HG02623 (cell line): ENCODE results near the gene COASY.

ENCODE experiments used
- ATAC-seq: cut with Tn5 transposase; IDR thresholded peaks from one replicate; pipeline ENCODE4 v1.9.1; 2021; ENCODE audit warnings: moderate library complexity; ENCODE audit not compliant: unreplicated experiment

The COASY gene

GRCh38 chr17:42561897-42562387, at the start of gene COASY:
COASY (plus strand) TSS chr17:42562148; CDS start chr17:42562623, 475 bp downstream.
- peak; percentile 58 for ATAC-seq

GRCh38 chr17:42512246-42512645, 49.7 kb upstream of the COASY start:
- no peak for ATAC-seq

- no peak for ATAC-seq
These were observed 49.2 kb upstream of the COASY start for GRCh38 chr17:42512733-42513251.

GRCh38 chr17:42513686-42514085, 48.3 kb upstream of the COASY start:
- no peak for ATAC-seq

- no peak for ATAC-seq
These were observed 47.7 kb upstream of the COASY start for GRCh38 chr17:42514279-42514678.

GRCh38 chr17:42514867-42515266, 47.1 kb upstream of the COASY start:
- no peak for ATAC-seq

- ATAC-seq: no peak
These were observed 44.4 kb upstream of the COASY start for GRCh38 chr17:42517516-42517915.

- no peak for ATAC-seq
These were observed 43.7 kb upstream of the COASY start for GRCh38 chr17:42518046-42518754.

- no peak for ATAC-seq
These were observed 43.0 kb upstream of the COASY start for GRCh38 chr17:42518755-42519545.

GRCh38 chr17:42519546-42520491, 42.1 kb upstream of the COASY start:
- no peak for ATAC-seq

- no peak for ATAC-seq
These were observed 41.4 kb upstream of the COASY start for GRCh38 chr17:42520540-42520951.

GRCh38 chr17:42521036-42521435, 40.9 kb upstream of the COASY start:
- ATAC-seq: no peak

- ATAC-seq: no peak
These were observed 40.2 kb upstream of the COASY start for GRCh38 chr17:42521666-42522262.

GRCh38 chr17:42522263-42522790, 39.6 kb upstream of the COASY start:
- ATAC-seq: no peak

- ATAC-seq: no peak
These were observed 39.1 kb upstream of the COASY start for GRCh38 chr17:42522798-42523278.

GRCh38 chr17:42525221-42525620, 36.7 kb upstream of the COASY start:
- ATAC-seq: no peak

GRCh38 chr17:42526031-42526444, 35.9 kb upstream of the COASY start:
- no peak for ATAC-seq

GRCh38 chr17:42527932-42528331, 34.0 kb upstream of the COASY start:
- ATAC-seq: no peak

- no peak for ATAC-seq
These were observed 32.9 kb upstream of the COASY start for GRCh38 chr17:42529061-42529460.

GRCh38 chr17:42530952-42531454, 30.9 kb upstream of the COASY start:
- no peak for ATAC-seq
